ENCODE results near the gene E2F1.

GRCh38 chr20:33657704-33658095 is 28.5 kb downstream of the E2F1 start:
- TF ChIP-seq SUZ12 (IDR thresholded peaks at IDR 0.05; ENCODE audit: extremely low read depth, insufficient read depth, insufficient read length) (no peak), YY1 (IDR thresholded peaks at IDR 0.05; ENCODE audit: insufficient read depth, insufficient read length) (no peak)
